AG20443 (cell line): ENCODE measurements around the gene C11orf21.
A peak's percentile ranks its signal among the peaks of the same experiment; 100 is the strongest.

Source experiments
- DNase-seq: peaks from one replicate; pipeline ENCODE4 v3.0.0; 2012; ENCODE audit warnings: low spot score, mixed read lengths

Gene C11orf21

DNA sequence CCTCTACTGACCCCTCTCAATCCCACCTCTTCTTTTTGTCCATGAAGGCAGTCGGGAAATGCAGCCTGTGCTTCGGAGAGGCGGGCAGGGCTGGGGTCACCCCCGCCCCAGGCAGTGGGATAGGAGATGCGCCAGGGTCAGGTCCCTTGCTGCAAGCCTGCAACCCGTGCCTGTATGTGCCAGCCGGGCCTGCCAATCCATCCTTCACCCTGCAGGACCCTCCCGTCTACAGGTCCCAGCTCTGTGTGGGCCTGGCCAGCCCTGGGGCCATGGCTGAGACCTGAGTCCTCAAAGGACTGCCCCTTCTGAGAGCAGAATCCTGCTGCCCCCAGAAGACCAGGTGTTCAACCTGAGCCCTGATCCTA, 42.3 kb downstream of the C11orf21 start:
- peak; percentile 10 for DNase-seq

DNA sequence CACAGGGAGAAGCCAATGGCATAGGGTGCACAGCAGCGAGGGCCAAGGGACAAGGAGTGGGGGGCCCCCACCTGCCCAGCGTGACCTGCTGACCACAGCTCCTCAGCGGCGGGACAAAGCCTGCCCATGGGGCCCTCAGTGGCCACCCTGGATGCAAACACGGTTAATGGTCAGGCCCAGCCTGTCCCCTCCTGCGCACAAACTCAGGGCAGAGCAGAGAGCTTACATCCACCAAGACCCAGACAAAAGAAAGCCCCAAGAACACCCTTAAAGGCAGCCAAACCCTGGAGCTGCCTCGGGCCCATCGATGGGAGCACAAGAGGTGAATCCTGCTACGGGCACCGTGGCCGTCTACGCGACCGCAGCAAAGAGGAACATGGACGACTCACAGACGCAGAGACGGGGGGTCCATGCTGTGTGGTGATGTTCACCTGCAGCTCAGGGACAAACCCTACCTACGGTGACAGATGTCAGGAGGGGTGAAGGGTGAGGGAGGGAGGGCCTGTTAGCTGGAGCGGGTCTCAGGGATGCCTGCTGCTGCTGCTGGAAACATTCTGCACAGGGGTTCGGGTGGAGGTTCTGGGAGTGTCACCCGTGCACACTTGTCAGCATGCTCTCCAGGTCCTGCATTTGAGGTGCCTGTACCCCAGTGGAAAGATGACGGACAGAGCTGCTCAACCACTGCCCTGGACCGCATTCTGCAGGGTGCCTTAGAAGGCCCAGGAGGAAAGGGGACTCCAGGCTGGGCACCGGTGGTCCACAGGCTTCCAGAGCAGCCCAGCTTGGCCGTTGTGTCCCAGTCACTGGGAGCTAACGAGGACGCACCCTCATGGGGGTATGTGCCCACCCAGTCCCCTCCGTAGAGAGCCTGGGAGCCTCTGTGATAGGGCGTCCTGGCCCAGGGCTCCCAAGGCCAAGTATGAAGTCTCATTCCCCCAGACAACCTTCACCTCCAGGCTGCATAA, 42.9 kb downstream of the C11orf21 start:
- peak; percentile 12 for DNase-seq

- DNase-seq: peak; percentile 7
Measured at GRCh38 chr11:2256951-2257700, 44.6 kb downstream of the C11orf21 start.

GRCh38 chr11:2256293-2256913, 45.3 kb downstream of the C11orf21 start:
- no peak for DNase-seq

- DNase-seq: no peak
Measured at GRCh38 chr11:2252018-2252417, 49.7 kb downstream of the C11orf21 start.

- DNase-seq: no peak
Measured at GRCh38 chr11:2251138-2251537, 50.6 kb downstream of the C11orf21 start.

- DNase-seq: no peak
Measured at GRCh38 chr11:2250485-2250884, 51.2 kb downstream of the C11orf21 start.

- no peak for DNase-seq
Measured at GRCh38 chr11:2250041-2250440, 51.7 kb downstream of the C11orf21 start.

- no peak for DNase-seq
Measured at GRCh38 chr11:2249189-2249916, 52.4 kb downstream of the C11orf21 start.

GRCh38 chr11:2248762-2249161, 53.0 kb downstream of the C11orf21 start:
- DNase-seq: no peak

DNA sequence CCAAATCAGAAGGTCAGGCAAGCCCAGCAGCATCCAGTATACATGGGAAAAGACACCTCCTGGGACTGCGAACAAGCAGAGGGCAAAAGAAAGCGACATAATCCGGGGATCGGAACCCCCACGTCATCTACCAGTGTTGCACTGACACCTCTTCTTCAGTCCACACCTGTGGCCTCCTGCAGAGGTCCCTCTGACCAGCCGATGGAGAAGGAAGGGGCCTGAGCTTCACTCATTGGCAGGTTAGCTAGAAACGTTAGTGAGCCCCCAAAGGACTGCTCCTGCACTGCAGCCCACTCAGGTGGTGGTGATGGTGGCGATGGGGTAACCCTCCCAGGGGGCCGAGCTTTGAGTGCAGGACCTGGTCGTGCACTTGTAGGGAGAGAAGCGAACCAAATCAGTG, 53.5 kb downstream of the C11orf21 start:
- DNase-seq: no peak

DNA sequence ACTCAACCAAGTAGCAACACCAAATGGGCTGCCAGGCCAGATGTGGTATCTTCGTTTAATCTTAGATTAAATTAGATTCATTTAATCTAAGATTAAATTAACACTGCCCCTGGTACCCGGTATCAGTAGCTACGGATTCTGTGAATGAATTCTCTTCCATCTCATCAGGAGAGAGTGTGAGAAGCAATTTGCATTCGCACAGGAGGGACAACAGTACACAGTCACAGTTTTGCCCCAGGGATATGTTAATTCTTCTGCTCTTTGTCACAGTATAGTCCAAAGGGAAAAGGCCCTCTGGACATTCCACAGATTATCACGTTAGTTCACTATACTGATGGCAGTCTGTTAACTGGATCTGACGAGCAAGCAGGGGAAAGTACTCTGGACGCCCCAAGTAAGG, 54.2 kb downstream of the C11orf21 start:
- no peak for DNase-seq
